Measurements from ENCODE around the gene P2RY14.

Gene P2RY14

GRCh38 chr3:151314137-151314536 is 35.8 kb upstream of the P2RY14 start:
- no peaks in the 10 kb centered on the region for H3K36me3 ChIP-seq (ENCODE audit: control insufficient read depth, insufficient read depth, low read length)
- H3K9me3 ChIP-seq (ENCODE audit: control insufficient read depth, insufficient read depth, low read length) = no peaks in the 10 kb centered on the region
- H3K4me3 ChIP-seq (ENCODE audit: low read depth, low read length) = no peak overlapping the region
- no peak overlapping the region for H3K9ac ChIP-seq (ENCODE audit: low read depth, low read length)
- H3K4me1 ChIP-seq (ENCODE audit: control insufficient read depth, insufficient read depth, low read length) = peaks cover 28% of the 10 kb centered on the region
- H3K27me3 ChIP-seq (ENCODE audit: control insufficient read depth, insufficient read depth, low read length) = no peaks in the 10 kb centered on the region

GRCh38 chr3:151312972-151313371 is 34.6 kb upstream of the P2RY14 start:
- Histone ChIP-seq H3K36me3 (ENCODE audit: control insufficient read depth, insufficient read depth, low read length) (no peaks in the 10 kb centered on the region), H3K9me3 (ENCODE audit: control insufficient read depth, insufficient read depth, low read length) (no peaks in the 10 kb centered on the region), H3K4me1 (ENCODE audit: control insufficient read depth, insufficient read depth, low read length) (peaks cover 19% of the 10 kb centered on the region), H3K4me3 (ENCODE audit: low read depth, low read length) (no peak overlapping the region), H3K9ac (ENCODE audit: low read depth, low read length) (no peak overlapping the region), H3K27me3 (ENCODE audit: control insufficient read depth, insufficient read depth, low read length) (no peaks in the 10 kb centered on the region)

- H3K27me3 ChIP-seq (ENCODE audit: control insufficient read depth, insufficient read depth, low read length) = no peaks in the 10 kb centered on the region
These were observed 31.2 kb upstream of the P2RY14 start for GRCh38 chr3:151309566-151309965.

GRCh38 chr3:151307583-151308488 is 29.5 kb upstream of the P2RY14 start:
- Histone ChIP-seq H3K4me1 (ENCODE audit: control insufficient read depth, insufficient read depth, low read length) (peaks cover 31% of the 10 kb centered on the region), H3K9ac (ENCODE audit: low read depth, low read length) (no peak overlapping the region), H3K36me3 (ENCODE audit: control insufficient read depth, insufficient read depth, low read length) (no peaks in the 10 kb centered on the region), H3K27me3 (ENCODE audit: control insufficient read depth, insufficient read depth, low read length) (no peaks in the 10 kb centered on the region), H3K4me3 (ENCODE audit: low read depth, low read length) (no peak overlapping the region), H3K9me3 (ENCODE audit: control insufficient read depth, insufficient read depth, low read length) (no peaks in the 10 kb centered on the region)

More at GRCh38 chr3:151309566-151309965, 31.2 kb upstream of the P2RY14 start:
- no peaks in the 10 kb centered on the region for H3K9me3 ChIP-seq (ENCODE audit: control insufficient read depth, insufficient read depth, low read length)
- no peak overlapping the region for H3K4me3 ChIP-seq (ENCODE audit: low read depth, low read length)
- no peak overlapping the region for H3K9ac ChIP-seq (ENCODE audit: low read depth, low read length)
- peaks cover 30% of the 10 kb centered on the region for H3K4me1 ChIP-seq (ENCODE audit: control insufficient read depth, insufficient read depth, low read length)
- no peaks in the 10 kb centered on the region for H3K36me3 ChIP-seq (ENCODE audit: control insufficient read depth, insufficient read depth, low read length)

- H3K9me3 ChIP-seq (ENCODE audit: control insufficient read depth, insufficient read depth, low read length) = no peaks in the 10 kb centered on the region
- H3K4me3 ChIP-seq (ENCODE audit: low read depth, low read length) = no peak overlapping the region
- H3K9ac ChIP-seq (ENCODE audit: low read depth, low read length) = no peak overlapping the region
- no peaks in the 10 kb centered on the region for H3K36me3 ChIP-seq (ENCODE audit: control insufficient read depth, insufficient read depth, low read length)
- no peaks in the 10 kb centered on the region for H3K27me3 ChIP-seq (ENCODE audit: control insufficient read depth, insufficient read depth, low read length)
- peaks cover 30% of the 10 kb centered on the region for H3K4me1 ChIP-seq (ENCODE audit: control insufficient read depth, insufficient read depth, low read length)
These were observed 28.8 kb upstream of the P2RY14 start for GRCh38 chr3:151307131-151307530.

- no peaks in the 10 kb centered on the region for H3K9me3 ChIP-seq (ENCODE audit: control insufficient read depth, insufficient read depth, low read length)
- no peak overlapping the region for H3K9ac ChIP-seq (ENCODE audit: low read depth, low read length)
These were observed 27.9 kb upstream of the P2RY14 start for GRCh38 chr3:151306168-151306810.

GRCh38 chr3:151305775-151306151 is 27.4 kb upstream of the P2RY14 start:
- Histone ChIP-seq H3K36me3 (ENCODE audit: control insufficient read depth, insufficient read depth, low read length) (no peaks in the 10 kb centered on the region), H3K9me3 (ENCODE audit: control insufficient read depth, insufficient read depth, low read length) (no peaks in the 10 kb centered on the region), H3K4me1 (ENCODE audit: control insufficient read depth, insufficient read depth, low read length) (peaks cover 30% of the 10 kb centered on the region), H3K4me3 (ENCODE audit: low read depth, low read length) (no peak overlapping the region), H3K27me3 (ENCODE audit: control insufficient read depth, insufficient read depth, low read length) (no peaks in the 10 kb centered on the region), H3K9ac (ENCODE audit: low read depth, low read length) (no peak overlapping the region)

More at GRCh38 chr3:151306168-151306810, 27.9 kb upstream of the P2RY14 start:
- Histone ChIP-seq H3K27me3 (ENCODE audit: control insufficient read depth, insufficient read depth, low read length) (no peaks in the 10 kb centered on the region), H3K4me3 (ENCODE audit: low read depth, low read length) (no peak overlapping the region), H3K36me3 (ENCODE audit: control insufficient read depth, insufficient read depth, low read length) (no peaks in the 10 kb centered on the region), H3K4me1 (ENCODE audit: control insufficient read depth, insufficient read depth, low read length) (peaks cover 30% of the 10 kb centered on the region)

- H3K4me3 ChIP-seq (ENCODE audit: low read depth, low read length) = no peak overlapping the region
These were observed 26.9 kb upstream of the P2RY14 start for GRCh38 chr3:151305060-151305774.

GRCh38 chr3:151303751-151304150 is 25.4 kb upstream of the P2RY14 start:
- no peaks in the 10 kb centered on the region for H3K36me3 ChIP-seq (ENCODE audit: control insufficient read depth, insufficient read depth, low read length)
- H3K9ac ChIP-seq (ENCODE audit: low read depth, low read length) = no peak overlapping the region
- no peak overlapping the region for H3K4me3 ChIP-seq (ENCODE audit: low read depth, low read length)
- peaks cover 30% of the 10 kb centered on the region for H3K4me1 ChIP-seq (ENCODE audit: control insufficient read depth, insufficient read depth, low read length)
- no peaks in the 10 kb centered on the region for H3K27me3 ChIP-seq (ENCODE audit: control insufficient read depth, insufficient read depth, low read length)
- no peaks in the 10 kb centered on the region for H3K9me3 ChIP-seq (ENCODE audit: control insufficient read depth, insufficient read depth, low read length)

More at GRCh38 chr3:151305060-151305774, 26.9 kb upstream of the P2RY14 start:
- Histone ChIP-seq H3K4me1 (ENCODE audit: control insufficient read depth, insufficient read depth, low read length) (peaks cover 30% of the 10 kb centered on the region), H3K9ac (ENCODE audit: low read depth, low read length) (no peak overlapping the region), H3K9me3 (ENCODE audit: control insufficient read depth, insufficient read depth, low read length) (no peaks in the 10 kb centered on the region), H3K27me3 (ENCODE audit: control insufficient read depth, insufficient read depth, low read length) (no peaks in the 10 kb centered on the region), H3K36me3 (ENCODE audit: control insufficient read depth, insufficient read depth, low read length) (no peaks in the 10 kb centered on the region)

- H3K4me1 ChIP-seq (ENCODE audit: control insufficient read depth, insufficient read depth, low read length) = peaks cover 21% of the 10 kb centered on the region
- no peaks in the 10 kb centered on the region for H3K9me3 ChIP-seq (ENCODE audit: control insufficient read depth, insufficient read depth, low read length)
These were observed 23.4 kb upstream of the P2RY14 start for GRCh38 chr3:151301787-151302186.

GRCh38 chr3:151300539-151300938 is 22.2 kb upstream of the P2RY14 start:
- no peak overlapping the region for H3K9ac ChIP-seq (ENCODE audit: low read depth, low read length)
- no peaks in the 10 kb centered on the region for H3K36me3 ChIP-seq (ENCODE audit: control insufficient read depth, insufficient read depth, low read length)
- H3K27me3 ChIP-seq (ENCODE audit: control insufficient read depth, insufficient read depth, low read length) = no peaks in the 10 kb centered on the region
- H3K4me1 ChIP-seq (ENCODE audit: control insufficient read depth, insufficient read depth, low read length) = peaks cover 14% of the 10 kb centered on the region
- no peaks in the 10 kb centered on the region for H3K9me3 ChIP-seq (ENCODE audit: control insufficient read depth, insufficient read depth, low read length)
- H3K4me3 ChIP-seq (ENCODE audit: low read depth, low read length) = no peak overlapping the region

More at GRCh38 chr3:151301787-151302186, 23.4 kb upstream of the P2RY14 start:
- H3K4me3 ChIP-seq (ENCODE audit: low read depth, low read length) = no peak overlapping the region
- no peaks in the 10 kb centered on the region for H3K36me3 ChIP-seq (ENCODE audit: control insufficient read depth, insufficient read depth, low read length)
- no peak overlapping the region for H3K9ac ChIP-seq (ENCODE audit: low read depth, low read length)
- H3K27me3 ChIP-seq (ENCODE audit: control insufficient read depth, insufficient read depth, low read length) = no peaks in the 10 kb centered on the region

Measured in iPS-15b (cell line).